Measurements from ENCODE around the gene WWTR1. TPM values are rescaled to one million over a fixed set of nuclear protein-coding genes. Genes with fewer than 3 reads are reported as not detected.

The WWTR1 gene
- total RNA-seq, 1 donor from 2014 or later = 98.0 TPM

DNA sequence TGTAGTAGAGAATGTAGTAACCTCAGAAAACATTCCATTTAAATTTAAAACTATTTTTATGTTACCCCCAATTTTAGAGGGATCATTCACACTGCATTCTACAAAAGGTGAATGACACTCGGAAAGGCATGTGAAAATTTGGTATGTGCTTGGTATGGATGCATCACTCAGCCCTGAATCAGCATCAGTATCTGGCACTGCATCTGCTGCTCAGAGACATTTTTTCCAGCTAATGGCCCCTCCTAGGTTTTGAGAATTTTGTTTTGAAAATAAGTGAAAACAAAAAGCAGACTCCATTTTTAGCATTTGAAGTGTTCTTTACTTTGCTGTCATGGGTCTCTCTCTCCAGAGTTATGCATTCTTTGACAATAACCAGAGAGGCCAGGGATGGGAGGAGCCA lies 15.6 kb upstream of the WWTR1 start:
- Mint-ChIP-seq H3K4me3 (no peak overlapping the region), H3K27ac (no peak overlapping the region), H3K9me3 (peaks cover 5% of the 10 kb centered on the region)

DNA sequence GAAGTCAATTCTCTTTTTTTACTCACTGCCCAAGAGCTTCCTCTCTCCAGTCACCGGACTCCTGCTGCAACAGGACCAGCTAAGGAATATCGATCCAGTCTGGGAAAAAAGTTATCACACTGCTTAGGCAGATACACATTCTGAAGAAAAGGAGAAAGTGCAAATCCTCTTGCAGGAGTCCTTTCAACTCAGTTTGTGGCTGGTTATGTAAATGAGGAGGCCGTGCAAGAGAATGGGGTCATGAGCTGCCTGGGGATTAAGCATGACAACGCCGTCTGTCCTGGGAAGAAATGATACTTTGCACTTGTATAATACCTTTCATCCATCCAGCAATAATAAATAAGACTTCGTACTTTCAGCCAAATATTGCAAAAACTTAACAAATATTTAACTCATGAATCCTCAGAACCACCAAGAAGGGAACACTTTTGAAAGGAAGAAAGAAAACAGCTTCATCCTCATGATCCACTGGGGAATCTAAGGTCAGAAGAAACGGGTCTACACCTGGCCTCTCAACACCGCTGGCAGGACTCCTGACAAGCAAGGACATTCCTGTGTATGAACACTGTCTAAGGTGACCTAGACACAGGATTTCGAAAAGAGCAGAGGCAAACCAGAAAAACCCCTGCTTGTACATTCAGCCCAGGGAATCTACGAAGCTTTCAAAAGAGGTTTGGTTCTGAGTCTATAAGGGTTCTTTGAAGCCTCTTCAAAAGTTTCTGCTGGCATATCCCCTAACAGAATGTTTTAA lies 13.1 kb upstream of the WWTR1 start:
- peaks cover 32% of the 10 kb centered on the region for H3K4me1 Mint-ChIP-seq
- no peak for DNase-seq (ENCODE audit: low spot score in 2 of 2, unreplicated experiment in 2 of 2)
- no peaks in the 10 kb centered on the region for H3K36me3 Mint-ChIP-seq
- H3K27ac Mint-ChIP-seq = no peak overlapping the region
- H3K4me3 Mint-ChIP-seq = no peak overlapping the region
- TF ChIP-seq, protein P1, sequence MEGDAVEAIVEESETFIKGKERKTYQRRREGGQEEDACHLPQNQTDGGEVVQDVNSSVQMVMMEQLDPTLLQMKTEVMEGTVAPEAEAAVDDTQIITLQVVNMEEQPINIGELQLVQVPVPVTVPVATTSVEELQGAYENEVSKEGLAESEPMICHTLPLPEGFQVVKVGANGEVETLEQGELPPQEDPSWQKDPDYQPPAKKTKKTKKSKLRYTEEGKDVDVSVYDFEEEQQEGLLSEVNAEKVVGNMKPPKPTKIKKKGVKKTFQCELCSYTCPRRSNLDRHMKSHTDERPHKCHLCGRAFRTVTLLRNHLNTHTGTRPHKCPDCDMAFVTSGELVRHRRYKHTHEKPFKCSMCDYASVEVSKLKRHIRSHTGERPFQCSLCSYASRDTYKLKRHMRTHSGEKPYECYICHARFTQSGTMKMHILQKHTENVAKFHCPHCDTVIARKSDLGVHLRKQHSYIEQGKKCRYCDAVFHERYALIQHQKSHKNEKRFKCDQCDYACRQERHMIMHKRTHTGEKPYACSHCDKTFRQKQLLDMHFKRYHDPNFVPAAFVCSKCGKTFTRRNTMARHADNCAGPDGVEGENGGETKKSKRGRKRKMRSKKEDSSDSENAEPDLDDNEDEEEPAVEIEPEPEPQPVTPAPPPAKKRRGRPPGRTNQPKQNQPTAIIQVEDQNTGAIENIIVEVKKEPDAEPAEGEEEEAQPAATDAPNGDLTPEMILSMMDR (IDR thresholded peaks at IDR 0.05; ENCODE audit: unreplicated experiment) = no peak
- H3K9me3 Mint-ChIP-seq = peaks cover 5% of the 10 kb centered on the region
- H3K27me3 Mint-ChIP-seq (ENCODE audit: low read depth) = no peaks in the 10 kb centered on the region

More for the DNA sequence above, 15.6 kb upstream of the WWTR1 start:
- H3K36me3 Mint-ChIP-seq = no peaks in the 10 kb centered on the region
- peaks cover 32% of the 10 kb centered on the region for H3K4me1 Mint-ChIP-seq
- DNase-seq (ENCODE audit: low spot score in 2 of 2, unreplicated experiment in 2 of 2) = no peak
- TF ChIP-seq, protein P1 (IDR thresholded peaks at IDR 0.05; ENCODE audit: unreplicated experiment) = no peak
- no peaks in the 10 kb centered on the region for H3K27me3 Mint-ChIP-seq (ENCODE audit: low read depth)

DNA sequence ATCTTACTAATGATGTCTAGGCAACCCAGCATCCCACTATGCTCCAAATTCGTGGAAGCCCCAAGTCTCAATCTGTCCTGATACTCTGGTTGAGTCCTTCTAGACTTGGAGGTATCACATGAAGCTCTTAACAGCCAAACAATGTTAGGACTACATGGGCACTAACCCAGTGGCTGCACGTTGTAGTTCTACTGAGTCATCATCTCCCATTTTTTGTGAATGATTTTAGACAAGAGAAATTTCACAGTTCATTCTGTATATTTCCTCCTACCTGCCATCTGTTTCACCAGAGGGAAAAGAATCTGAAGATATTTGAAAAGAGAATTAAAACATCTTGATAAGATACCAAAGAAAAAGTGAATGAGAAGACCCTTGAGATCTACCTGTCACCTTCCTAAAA lies 9.8 kb upstream of the WWTR1 start:
- Mint-ChIP-seq H3K9me3 (no peaks in the 10 kb centered on the region), H3K4me3 (no peak overlapping the region), H3K27ac (no peak overlapping the region), H3K4me1 (peaks cover 23% of the 10 kb centered on the region), H3K27me3 (ENCODE audit: low read depth) (no peaks in the 10 kb centered on the region), H3K36me3 (no peaks in the 10 kb centered on the region)
- DNase-seq (ENCODE audit: low spot score in 2 of 2, unreplicated experiment in 2 of 2) = no peak
- TF ChIP-seq, protein P1 (IDR thresholded peaks at IDR 0.05; ENCODE audit: unreplicated experiment) = no peak

DNA sequence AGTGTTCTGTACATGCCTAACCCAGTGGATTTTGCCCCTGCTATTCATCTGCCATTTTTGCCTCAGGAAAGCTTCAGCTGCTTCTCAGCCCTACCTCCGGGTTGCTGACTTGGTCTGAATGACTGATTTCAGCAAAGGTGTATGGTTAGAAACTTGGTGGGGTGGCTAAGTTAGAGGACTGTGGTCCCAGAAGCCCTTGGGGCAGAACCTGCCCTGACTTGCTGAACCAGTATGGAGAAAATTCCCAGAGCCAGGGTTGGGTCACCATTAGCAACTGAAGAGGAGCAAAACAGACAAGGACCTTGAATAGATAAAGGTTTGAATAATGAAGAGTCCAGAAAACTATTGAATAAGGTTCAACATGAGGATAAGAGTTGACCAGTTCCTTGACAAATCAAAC lies 6.1 kb upstream of the WWTR1 start:
- TF ChIP-seq, protein P1 (IDR thresholded peaks at IDR 0.05; ENCODE audit: unreplicated experiment) = no peak
- H3K4me1 Mint-ChIP-seq = peaks cover 24% of the 10 kb centered on the region
- H3K36me3 Mint-ChIP-seq = no peaks in the 10 kb centered on the region
- H3K4me3 Mint-ChIP-seq = no peak overlapping the region
- H3K9me3 Mint-ChIP-seq = no peaks in the 10 kb centered on the region
- H3K27ac Mint-ChIP-seq = no peak overlapping the region
- DNase-seq (ENCODE audit: low spot score in 2 of 2, unreplicated experiment in 2 of 2) = no peak
- H3K27me3 Mint-ChIP-seq (ENCODE audit: low read depth) = no peaks in the 10 kb centered on the region

DNA sequence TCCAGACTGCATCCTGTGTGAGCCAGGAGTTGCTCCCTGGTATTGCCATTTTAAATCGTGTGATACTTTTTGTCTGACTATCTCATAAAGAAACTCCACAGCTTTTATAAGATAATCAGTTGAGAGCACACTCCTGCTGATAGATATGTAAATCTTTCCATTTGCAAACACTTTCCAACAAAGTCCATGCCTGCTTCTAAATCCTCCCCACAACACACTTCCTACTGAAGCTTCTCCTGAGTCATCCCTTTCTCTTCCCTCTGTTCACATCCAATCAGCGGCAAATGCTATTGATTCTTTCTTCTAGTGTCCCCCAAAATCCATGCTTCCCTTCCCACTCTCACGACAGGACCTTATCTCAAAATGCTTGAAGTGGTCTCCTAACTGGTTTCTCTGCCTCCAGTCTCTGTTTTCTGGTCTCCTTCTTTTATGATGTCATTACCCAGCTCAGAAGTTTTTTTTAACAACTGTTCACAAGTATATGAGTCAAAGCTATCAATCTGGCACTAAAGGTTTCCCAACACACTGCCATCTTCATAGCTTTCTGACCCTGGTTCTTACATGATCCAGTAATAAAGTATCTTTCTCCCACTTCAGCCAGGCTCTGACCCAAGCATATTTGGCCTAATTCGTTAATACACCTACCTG lies 4.5 kb upstream of the WWTR1 start:
- Mint-ChIP-seq H3K27me3 (ENCODE audit: low read depth) (no peaks in the 10 kb centered on the region), H3K36me3 (no peaks in the 10 kb centered on the region), H3K9me3 (no peaks in the 10 kb centered on the region), H3K4me1 (peaks cover 31% of the 10 kb centered on the region), H3K27ac (peak overlapping the region; percentile 35), H3K4me3 (no peak overlapping the region)
- TF ChIP-seq, protein P1 (IDR thresholded peaks at IDR 0.05; ENCODE audit: unreplicated experiment) = no peak
- no peak for DNase-seq (ENCODE audit: low spot score in 2 of 2, unreplicated experiment in 2 of 2)
